ENCODE results near the gene IRF9.

- TF ChIP-seq ATF1 (CRISPR knock-in tag; IDR thresholded peaks at IDR 0.05) (no peak), ZNF396 (CRISPR knock-in tag; IDR thresholded peaks at IDR 0.05; ENCODE audit: borderline replicate concordance) (no peak), CBFB (CRISPR knock-in tag; IDR thresholded peaks at IDR 0.05; ENCODE audit: low read depth) (no peak), EMX1 (CRISPR knock-in tag; IDR thresholded peaks at IDR 0.05) (no peak), TP53 (CRISPR knock-in tag; IDR thresholded peaks at IDR 0.05) (no peak), CTCF (IDR thresholded peaks at IDR 0.05) (no peak), NR3C1 (CRISPR knock-in tag; conservative IDR thresholded peaks at IDR 0.05; ENCODE audit: low read depth) (no peak), OVOL2 (CRISPR knock-in tag; IDR thresholded peaks at IDR 0.05; ENCODE audit: borderline replicate concordance) (no peak), ATF3 (CRISPR knock-in tag; conservative IDR thresholded peaks at IDR 0.05) (no peak), SP1 (CRISPR knock-in tag; conservative IDR thresholded peaks at IDR 0.05) (no peak), E2F1 (CRISPR knock-in tag; IDR thresholded peaks at IDR 0.05) (no peak), ERG (CRISPR knock-in tag; IDR thresholded peaks at IDR 0.05) (no peak), TEAD4 (CRISPR knock-in tag; IDR thresholded peaks at IDR 0.05) (no peak)
Measured at GRCh38 chr14:24164518-24164991, 3.5 kb downstream of the IRF9 start.

Measured in WTC11 (cell line).